Measurements from ENCODE around the gene CSTA. TPM values are rescaled to one million over a fixed set of nuclear protein-coding genes. Genes with fewer than 3 reads are reported as not detected.

CSTA gene
- polyA plus RNA-seq, 1 experiment, result 1.0 TPM

GRCh38 chr3:122383771-122384697, 59.0 kb downstream of the CSTA start, which contains the start of gene FAM162A:
FAM162A (plus strand) TSS chr3:122384182; CDS start chr3:122384266, 84 bp downstream.
- peak within 1 kb of the TSS; percentile 53 for H3K27ac ChIP-seq (ENCODE audit: low read depth, low read length)
- H3K9me3 ChIP-seq (ENCODE audit: control insufficient read depth, insufficient read depth, low read length), result no peaks in the 10 kb centered on the region
- H3K27me3 ChIP-seq (ENCODE audit: control insufficient read depth, insufficient read depth, low read length), result no peaks in the 10 kb centered on the region
- POLR2A ChIA-PET, result interaction anchor here (0.5 to 1.0 kb wide), 4 partner anchors 9 to 402 kb away, joined by 3 to 6 read pairs (median 4); partner anchors contain the start of gene WDR5B
- TF ChIP-seq, protein P1, sequence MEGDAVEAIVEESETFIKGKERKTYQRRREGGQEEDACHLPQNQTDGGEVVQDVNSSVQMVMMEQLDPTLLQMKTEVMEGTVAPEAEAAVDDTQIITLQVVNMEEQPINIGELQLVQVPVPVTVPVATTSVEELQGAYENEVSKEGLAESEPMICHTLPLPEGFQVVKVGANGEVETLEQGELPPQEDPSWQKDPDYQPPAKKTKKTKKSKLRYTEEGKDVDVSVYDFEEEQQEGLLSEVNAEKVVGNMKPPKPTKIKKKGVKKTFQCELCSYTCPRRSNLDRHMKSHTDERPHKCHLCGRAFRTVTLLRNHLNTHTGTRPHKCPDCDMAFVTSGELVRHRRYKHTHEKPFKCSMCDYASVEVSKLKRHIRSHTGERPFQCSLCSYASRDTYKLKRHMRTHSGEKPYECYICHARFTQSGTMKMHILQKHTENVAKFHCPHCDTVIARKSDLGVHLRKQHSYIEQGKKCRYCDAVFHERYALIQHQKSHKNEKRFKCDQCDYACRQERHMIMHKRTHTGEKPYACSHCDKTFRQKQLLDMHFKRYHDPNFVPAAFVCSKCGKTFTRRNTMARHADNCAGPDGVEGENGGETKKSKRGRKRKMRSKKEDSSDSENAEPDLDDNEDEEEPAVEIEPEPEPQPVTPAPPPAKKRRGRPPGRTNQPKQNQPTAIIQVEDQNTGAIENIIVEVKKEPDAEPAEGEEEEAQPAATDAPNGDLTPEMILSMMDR (IDR thresholded peaks at IDR 0.05; ENCODE audit: low read depth, low read length), result peak; percentile 38
- CTCF ChIA-PET, result interaction anchor here (0.6 to 4.0 kb wide), 22 partner anchors 9 to 832 kb away, joined by 3 to 48 read pairs (median 3); partner anchors contain the start of genes DTX3L, PARP9 and WDR5B
- no peak for DNase-seq (ENCODE audit: low read depth, low spot score)
- H3K4me3 ChIP-seq (ENCODE audit: low read depth, low read length), result peak within 1 kb of the TSS; percentile 96

- ChIA-PET POLR2A (no interaction called here), CTCF (no interaction called here)
- no peak overlapping the region for H3K27ac ChIP-seq (ENCODE audit: low read depth, low read length)
- no peak for DNase-seq (ENCODE audit: low read depth, low spot score)
- no peaks in the 10 kb centered on the region for H3K27me3 ChIP-seq (ENCODE audit: control insufficient read depth, insufficient read depth, low read length)
- H3K4me3 ChIP-seq (ENCODE audit: low read depth, low read length), result no peak overlapping the region
- no peaks in the 10 kb centered on the region for H3K9me3 ChIP-seq (ENCODE audit: control insufficient read depth, insufficient read depth, low read length)
- TF ChIP-seq, protein P1 (IDR thresholded peaks at IDR 0.05; ENCODE audit: low read depth, low read length), result no peak
These were observed 62.7 kb downstream of the CSTA start for GRCh38 chr3:122387709-122388108.

- Histone ChIP-seq H3K27me3 (ENCODE audit: control insufficient read depth, insufficient read depth, low read length) (no peaks in the 10 kb centered on the region), H3K9me3 (ENCODE audit: control insufficient read depth, insufficient read depth, low read length) (no peaks in the 10 kb centered on the region), H3K4me3 (ENCODE audit: low read depth, low read length) (no peak overlapping the region), H3K27ac (ENCODE audit: low read depth, low read length) (no peak overlapping the region)
- TF ChIP-seq, protein P1 (IDR thresholded peaks at IDR 0.05; ENCODE audit: low read depth, low read length), result no peak
- ChIA-PET CTCF (interaction anchor here (1.0 kb wide), 1 partner anchor 290 kb away, joined by 3 read pairs; no protein-coding TSS in a partner anchor), POLR2A (interaction anchor here (0.6 kb wide), 1 partner anchor 30 kb away, joined by 4 read pairs; no protein-coding TSS in a partner anchor)
- no peak for DNase-seq (ENCODE audit: low read depth, low spot score)
These were observed 64.1 kb downstream of the CSTA start for GRCh38 chr3:122389197-122389596.

DNA sequence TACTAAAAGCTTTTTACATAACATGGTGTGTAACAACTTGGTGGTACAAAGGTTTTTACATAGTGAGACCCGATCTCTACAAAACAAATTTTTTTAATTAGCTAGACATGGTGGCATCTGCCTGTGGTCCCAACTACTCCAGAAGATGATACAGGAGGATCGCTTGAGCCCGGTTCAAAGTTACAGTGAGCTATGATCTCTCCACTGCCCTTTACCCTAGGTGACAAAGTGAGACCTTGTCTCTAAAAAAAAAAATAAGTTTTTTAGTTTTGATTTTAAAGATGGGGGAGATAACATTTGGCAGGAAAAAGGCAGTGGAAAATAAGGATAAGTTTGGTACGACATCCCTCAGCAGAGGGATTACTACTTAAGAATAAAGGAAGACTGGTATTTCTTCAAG, 64.8 kb downstream of the CSTA start:
- ChIA-PET CTCF (interaction anchor here (1.0 kb wide), 1 partner anchor 290 kb away, joined by 3 read pairs; no protein-coding TSS in a partner anchor), POLR2A (no interaction called here)
- no peak overlapping the region for H3K27ac ChIP-seq (ENCODE audit: low read depth, low read length)
- DNase-seq (ENCODE audit: low read depth, low spot score), result no peak
- no peaks in the 10 kb centered on the region for H3K27me3 ChIP-seq (ENCODE audit: control insufficient read depth, insufficient read depth, low read length)
- H3K4me3 ChIP-seq (ENCODE audit: low read depth, low read length), result no peak overlapping the region
- no peaks in the 10 kb centered on the region for H3K9me3 ChIP-seq (ENCODE audit: control insufficient read depth, insufficient read depth, low read length)
- TF ChIP-seq, protein P1 (IDR thresholded peaks at IDR 0.05; ENCODE audit: low read depth, low read length), result no peak

DNA sequence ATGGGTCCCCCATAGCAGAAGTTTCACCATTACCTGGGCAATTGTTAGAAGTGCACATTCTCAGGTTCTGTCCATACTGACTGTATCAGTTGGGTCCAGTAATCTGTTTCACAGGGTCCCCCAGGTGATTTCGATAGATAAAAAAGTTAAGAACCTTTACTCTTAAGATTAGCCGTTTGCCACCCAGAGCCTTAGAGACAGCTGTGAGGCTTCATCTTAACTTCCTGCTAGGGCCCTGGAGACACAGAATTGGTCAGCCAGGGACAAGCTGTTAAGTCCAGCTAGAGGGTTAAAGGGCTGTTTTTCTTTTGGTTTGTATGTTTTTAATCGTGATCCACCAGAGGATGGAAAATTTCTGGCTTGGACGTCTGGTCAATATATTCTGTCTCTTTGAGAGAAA, 65.6 kb downstream of the CSTA start:
- Histone ChIP-seq H3K27ac (ENCODE audit: low read depth, low read length) (no peak overlapping the region), H3K9me3 (ENCODE audit: control insufficient read depth, insufficient read depth, low read length) (no peaks in the 10 kb centered on the region), H3K4me3 (ENCODE audit: low read depth, low read length) (no peak overlapping the region), H3K27me3 (ENCODE audit: control insufficient read depth, insufficient read depth, low read length) (no peaks in the 10 kb centered on the region)
- POLR2A ChIA-PET, result no interaction called here
- TF ChIP-seq, protein P1 (IDR thresholded peaks at IDR 0.05; ENCODE audit: low read depth, low read length), result no peak
- DNase-seq (ENCODE audit: low read depth, low spot score), result no peak
- CTCF ChIA-PET, result interaction anchor here (1.1 to 3.9 kb wide), 2 partner anchors 10 to 18 kb away, joined by 4 to 36 read pairs; no protein-coding TSS in a partner anchor

Data from AG04450 (cell line).